Limb (tissue), 2 donors: ENCODE data around the gene PGAM1.
"Not testable (repeated sequence)": the region's sequence is repeated elsewhere in the genome, so short reads cannot be mapped to it uniquely, and the experiment has no call there.

ENCODE experiments used
- DNase-seq, 2 donors: peaks; one replicate each; pipeline ENCODE4 v3.0.0-alpha.2; 2016; ENCODE audit errors: extremely low spot score in 2 of 2

PGAM1 gene

DNA sequence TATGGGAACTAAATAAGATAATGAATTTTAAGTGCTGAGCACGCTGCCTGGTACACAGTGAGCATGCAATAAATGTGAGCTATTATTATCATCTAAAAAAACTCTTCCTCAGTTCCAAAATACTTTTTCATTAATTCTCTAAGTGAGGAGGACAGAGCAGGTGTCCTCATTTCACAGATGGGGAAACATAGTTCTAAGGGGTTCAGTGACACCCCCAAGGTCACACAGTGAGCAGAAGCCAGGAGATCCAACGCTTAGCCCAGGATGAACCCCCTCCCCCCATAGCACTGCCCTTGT, 18.1 kb upstream of the PGAM1 start:
- no peak for DNase-seq

GRCh38 chr10:97408496-97408992, 17.4 kb upstream of the PGAM1 start:
- no peak for DNase-seq

- DNase-seq: no peak
These were observed 14.6 kb upstream of the PGAM1 start for GRCh38 chr10:97411406-97411805.

- no peak for DNase-seq
These were observed 13.1 kb upstream of the PGAM1 start for GRCh38 chr10:97412891-97413304.

DNA sequence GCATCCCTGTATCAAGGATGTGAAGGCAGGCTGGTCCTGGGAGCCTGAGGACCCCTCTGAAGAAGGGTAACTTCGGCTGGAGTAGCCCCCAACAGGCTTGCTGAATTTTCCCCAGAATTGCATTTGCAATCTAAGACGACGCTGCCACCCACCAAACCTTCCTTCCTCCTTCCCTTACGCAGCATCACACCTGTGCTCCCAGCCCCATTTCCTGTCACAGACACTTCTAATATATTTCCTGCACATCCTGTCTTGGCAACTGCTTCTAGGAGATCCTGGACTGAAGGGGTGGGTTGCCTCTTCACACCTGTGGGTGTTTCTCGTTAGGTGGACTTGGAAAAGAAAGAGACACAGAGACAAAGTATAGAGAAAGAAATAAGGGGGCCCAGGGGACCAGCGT, 9.4 kb upstream of the PGAM1 start:
- DNase-seq: no peak

DNA sequence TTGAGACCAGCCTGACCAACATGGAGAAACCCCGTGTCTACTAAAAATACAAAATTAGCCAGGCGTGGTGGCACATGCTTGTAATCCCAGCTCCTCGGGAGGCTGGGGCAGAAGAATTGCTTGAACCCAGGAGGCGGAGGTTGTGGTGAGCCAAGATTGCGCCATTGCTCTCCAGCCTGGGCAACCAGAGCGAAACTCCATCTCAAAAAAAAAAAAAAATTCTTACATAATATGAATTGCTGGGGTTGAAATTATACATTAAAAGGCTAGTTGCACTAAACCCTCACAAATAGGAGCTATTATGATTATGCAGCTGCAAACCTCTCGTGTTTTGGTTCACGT, 2.3 kb upstream of the PGAM1 start:
- DNase-seq: not testable (repeated sequence)

DNA sequence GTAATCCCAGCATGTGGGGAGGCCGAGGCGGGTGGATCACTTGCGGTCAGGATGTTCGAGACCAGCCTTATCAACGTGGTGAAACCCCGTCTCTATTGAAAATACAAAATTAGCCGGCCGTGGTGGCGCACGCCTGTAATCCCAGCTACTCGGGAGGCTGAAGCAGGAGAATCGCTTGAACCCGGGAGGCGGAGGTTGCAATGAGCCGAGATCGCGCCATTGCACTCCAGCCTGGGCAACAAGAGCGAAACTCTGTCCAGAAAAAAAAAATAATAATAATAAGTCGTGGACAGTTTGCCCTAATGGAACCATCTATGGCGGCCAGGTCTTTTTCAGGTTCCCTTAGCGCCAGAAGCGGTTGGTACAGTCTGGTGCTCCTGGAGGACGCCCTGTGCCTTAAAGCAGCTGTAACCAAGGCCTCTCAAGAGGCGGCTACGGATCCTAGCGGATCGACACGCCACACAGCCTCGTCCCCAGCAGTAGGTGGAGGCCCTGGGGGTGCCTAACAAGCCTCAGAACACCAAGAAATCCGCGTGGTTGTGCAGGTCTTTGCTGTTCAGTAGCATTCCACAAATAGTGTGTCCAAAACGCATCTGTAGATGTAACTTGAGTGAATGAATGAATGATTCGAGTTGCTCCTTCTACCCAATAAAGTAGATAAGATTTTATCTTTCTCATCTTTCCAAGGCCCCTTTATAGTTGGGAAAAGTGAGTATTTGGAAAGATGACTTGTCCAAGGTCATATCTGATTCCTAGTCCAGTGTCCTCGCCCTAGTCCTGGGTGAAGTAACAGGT, 982 bp downstream of the PGAM1 start:
- peak in 1 of 2 donors; percentile 45 for DNase-seq

DNA sequence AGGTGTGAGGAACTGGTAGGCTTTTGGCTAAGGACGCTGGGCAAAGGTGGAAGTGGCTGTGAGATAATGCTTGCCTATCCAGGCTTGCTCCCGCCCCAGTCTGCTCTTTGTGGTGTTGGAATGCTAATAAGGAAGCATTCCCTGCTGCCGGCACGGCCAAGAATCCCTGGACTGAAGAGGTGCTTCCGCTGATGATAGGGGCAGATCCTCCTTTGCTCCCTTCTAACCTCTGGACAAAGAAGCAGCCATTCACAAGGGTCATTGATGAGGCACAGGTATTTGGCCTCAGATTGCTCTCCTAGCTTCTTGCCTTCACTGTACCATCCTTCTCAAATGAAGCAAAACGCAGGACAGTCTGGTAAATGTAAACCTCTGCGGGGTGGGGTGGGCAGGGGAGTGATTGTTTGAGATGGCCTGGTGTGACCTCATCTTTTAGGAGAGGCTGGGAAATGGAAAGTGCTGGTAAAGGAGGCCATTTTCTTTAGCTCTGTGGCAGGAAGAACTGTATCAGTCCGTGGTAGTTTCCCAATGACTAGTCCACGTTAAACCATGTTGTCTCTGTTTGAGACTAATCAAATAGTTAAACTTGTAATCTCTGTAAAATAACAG, 1.7 kb downstream of the PGAM1 start:
- DNase-seq: no peak

- DNase-seq: no peak
These were observed 2.6 kb downstream of the PGAM1 start for GRCh38 chr10:97428572-97428981.

DNA sequence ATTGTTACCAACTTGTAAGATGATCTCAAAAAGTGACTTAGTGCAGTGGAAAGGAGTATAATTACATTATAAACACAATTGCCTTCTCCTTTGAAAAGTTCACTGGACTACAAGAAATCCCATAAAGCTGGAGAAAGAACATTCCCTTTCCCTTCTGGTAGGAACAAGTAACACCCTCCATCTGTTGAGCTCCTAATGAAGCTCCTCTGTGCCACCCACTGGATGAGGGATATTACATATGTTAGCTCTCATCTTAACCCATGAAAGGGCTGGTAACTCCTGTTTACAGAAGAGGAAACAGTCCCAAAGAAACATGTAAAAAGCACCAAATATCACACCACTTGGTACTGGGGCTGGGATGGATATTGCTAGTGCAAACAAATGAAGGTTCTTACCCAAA, 8.1 kb downstream of the PGAM1 start:
- no peak for DNase-seq

DNA sequence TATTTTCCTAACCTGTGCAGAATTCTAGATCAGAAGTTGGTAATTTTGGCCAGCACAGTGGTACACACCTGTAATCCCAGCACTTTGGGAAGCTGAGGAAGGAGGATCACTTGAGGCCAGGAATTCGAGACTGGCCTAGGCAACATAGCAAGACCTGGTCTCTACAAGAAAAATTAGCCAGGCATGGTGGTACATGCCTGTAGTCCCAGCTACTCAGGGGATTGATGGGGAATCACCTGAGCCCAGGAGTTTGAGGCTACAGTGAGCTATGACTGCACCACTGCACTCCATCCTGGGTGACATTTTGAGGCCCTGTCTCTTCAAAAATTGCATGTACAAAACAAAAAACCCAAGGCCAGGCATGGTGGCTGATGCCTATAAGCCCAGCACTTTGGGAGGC, 8.6 kb downstream of the PGAM1 start:
- no peak for DNase-seq

DNA sequence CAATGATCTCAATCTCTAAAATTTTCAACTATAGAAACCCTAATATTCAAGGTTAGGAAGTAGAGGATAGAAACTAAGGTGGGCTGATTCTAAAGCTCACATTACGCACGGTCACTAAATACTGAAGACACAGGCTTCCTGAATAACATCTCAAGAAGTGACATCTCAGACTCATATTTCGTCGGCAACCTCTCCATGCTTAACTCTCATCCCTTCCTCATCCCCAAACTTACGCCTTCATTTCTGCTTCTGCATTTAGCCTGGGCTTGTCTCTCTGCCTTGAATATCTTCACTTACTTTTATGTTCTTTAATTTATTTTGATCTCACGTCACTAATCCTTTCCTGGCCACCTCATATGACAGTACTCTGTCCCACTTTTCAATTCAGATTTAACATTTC, 9.2 kb downstream of the PGAM1 start:
- DNase-seq: no peak

DNA sequence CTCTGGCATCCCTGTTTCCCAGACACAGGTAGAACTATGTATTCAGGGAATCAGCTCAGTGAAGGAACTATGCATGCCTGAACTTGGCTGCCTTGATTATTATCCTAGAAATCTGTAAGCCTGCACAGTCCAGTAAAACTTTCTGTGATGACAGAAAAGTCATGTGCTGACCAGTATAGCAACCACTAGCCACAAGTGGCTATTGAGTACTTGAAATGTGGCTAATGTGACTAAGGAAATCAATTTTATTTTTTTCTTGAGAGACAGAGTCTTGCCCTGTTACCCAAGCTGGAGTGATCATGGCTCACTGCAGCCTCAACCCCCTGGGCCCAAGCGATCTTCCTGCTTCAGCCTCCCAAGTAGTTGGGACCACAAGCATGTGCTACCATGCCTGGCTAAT, 16.3 kb downstream of the PGAM1 start:
- DNase-seq: no peak

- DNase-seq: no peak
These were observed 18.2 kb downstream of the PGAM1 start for GRCh38 chr10:97444212-97444611.

DNA sequence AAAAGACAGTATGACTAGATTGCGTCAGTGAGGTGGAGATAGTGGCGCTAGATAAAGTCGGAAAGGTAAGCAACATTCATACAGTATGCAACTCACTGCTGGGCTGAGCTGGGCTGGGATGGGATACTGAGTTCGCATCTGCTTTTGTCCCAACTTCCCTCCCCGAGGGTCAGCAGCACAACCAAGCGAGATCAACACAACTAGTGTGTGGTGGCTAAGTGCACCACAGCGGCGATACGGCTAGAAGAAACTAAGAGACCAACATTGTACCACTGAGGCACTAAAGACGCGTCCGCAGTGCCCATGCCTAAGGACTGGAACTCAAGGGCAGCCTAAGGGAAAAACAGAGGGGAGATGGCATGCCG, 19.3 kb downstream of the PGAM1 start:
- DNase-seq: no peak

DNA sequence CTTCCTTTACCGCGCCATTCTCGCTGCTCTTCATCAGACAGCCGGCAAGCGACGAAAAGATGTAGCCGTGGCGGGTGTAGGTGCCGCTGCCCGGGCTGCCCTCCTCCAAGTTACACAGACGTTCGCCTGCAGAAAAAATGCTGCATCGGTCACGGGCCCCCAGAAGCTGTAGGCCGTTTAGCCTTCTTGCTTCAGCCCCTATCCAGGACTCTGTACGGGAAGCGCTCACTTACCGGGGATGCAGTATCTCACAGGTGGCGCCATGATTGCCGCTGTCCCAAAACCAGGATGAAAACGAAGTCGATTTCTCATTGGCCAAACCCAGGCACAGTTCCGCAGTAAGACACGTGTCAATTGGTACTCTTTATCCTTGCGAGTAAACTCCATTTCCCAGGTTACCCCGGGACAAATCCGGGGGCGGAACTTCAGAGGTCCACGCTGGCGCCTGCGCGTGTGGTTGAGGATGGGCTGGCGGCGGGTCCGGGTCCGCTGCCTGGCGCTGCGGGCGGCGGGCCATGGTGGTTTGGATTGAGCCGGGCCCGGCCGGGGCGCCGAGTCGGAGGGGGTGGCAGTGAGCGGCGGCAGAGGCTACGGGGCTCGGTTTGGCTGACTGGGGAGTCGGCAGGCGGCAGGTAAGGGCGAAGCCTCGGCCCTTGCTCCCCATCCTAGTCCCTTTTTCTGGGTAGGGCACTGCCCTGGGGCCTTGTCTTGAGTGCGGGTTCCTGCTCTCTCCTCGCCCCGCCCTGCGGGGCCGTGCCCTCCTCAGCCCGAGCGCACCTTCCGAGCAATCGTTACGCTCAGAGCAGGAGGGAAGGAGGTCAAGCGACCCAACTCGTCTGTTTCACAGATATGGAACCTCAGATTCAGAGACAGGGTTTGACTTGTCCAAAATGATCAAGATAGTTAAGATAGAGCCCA, 20.0 kb downstream of the PGAM1 start, which contains the start of the genes EXOSC1 and ZDHHC16:
TSS of gene EXOSC1 (minus strand) at position 285 of the 918 bp plus-strand sequence. CDS start at position 264, 21 bp downstream.
TSS of gene ZDHHC16 (plus strand) at position 454 of the 918 bp plus-strand sequence. CDS start 5,501 bp downstream, outside the sequence.
- peak; percentile 92 to 97 for DNase-seq

GRCh38 chr10:97450828-97451227, 24.8 kb downstream of the PGAM1 start:
- DNase-seq: no peak

GRCh38 chr10:97451605-97452004, 25.6 kb downstream of the PGAM1 start:
- DNase-seq: no peak

DNA sequence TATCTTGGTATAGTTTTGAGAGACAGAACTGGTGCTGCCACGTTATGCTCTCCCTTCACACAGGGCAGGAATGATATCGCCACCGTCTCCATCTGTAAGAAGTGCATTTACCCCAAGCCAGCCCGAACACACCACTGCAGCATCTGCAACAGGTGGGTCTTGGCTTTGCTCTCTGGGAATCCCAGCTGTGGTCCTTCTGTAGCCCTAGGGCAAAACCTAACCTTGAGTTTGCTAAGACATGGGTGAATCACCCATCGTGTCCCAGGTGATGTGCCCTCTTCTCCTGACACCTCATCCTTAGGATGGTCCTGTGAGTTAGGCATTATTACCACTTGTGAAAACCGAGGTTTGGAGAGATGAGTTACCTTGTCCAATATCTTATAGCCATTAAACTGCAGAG, 26.4 kb downstream of the PGAM1 start:
- DNase-seq: no peak

GRCh38 chr10:97454330-97455036, 28.5 kb downstream of the PGAM1 start:
- DNase-seq: peak in 1 of 2 donors; percentile 21

DNA sequence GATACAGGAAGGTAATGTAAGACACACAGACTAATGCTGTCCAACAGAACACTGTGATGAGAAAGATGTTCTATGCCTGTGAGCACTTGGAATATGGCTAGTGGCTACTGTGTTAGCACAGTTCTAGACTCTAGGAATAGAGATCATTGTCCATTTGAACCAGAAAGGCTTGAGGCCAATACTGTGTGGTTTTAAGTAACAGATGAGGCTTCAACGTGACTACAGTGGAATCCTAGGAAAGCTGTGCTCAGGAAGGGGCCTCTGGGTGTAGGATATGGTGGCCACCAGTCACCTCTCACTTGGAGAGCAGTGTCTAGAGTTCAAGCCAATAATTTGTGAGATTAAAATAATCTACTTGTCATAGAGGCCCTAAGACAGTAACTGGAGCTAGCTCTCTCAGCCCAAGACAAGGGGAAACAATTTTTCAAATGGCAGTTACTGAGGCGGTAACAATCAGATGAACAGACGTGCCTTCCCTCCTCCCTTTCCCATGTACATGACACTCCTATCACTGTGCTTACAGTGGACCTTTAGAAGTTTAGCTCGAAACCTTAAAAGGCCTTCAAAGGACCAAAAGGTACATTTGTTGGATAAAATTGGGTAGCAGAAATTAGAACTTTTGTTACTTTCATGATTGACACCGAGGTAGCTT, 30.2 kb downstream of the PGAM1 start:
- DNase-seq: no peak
